Fibroblast of mammary gland (primary cell): ENCODE results near the gene IKZF4.
"Not testable (repeated sequence)": the region's sequence is repeated elsewhere in the genome, so short reads cannot be mapped to it uniquely, and the experiment has no call there.

Source experiments
- DNase-seq: peaks from one replicate; pipeline ENCODE4 v3.0.0-alpha.2; 2010; ENCODE audit warnings: low read depth
- H3K4me3 ChIP-seq: 2 replicates; pipeline ENCODE4 v1.5.1; 2011; ENCODE audit warnings: low read depth, mild to moderate bottlenecking, low read length, moderate library complexity; ENCODE audit not compliant: control insufficient read depth
- TF ChIP-seq, protein P1 (sequence below): conservative IDR thresholded peaks from 2 replicates; pipeline ENCODE4 v1.5.1; 2011; ENCODE audit warnings: low read depth, low read length, inconsistent platforms; ENCODE audit not compliant: control insufficient read depth, insufficient read depth

IKZF4 gene

GRCh38 chr12:56040963-56041551, 20.2 kb downstream of the IKZF4 start:
- TF ChIP-seq, protein P1, sequence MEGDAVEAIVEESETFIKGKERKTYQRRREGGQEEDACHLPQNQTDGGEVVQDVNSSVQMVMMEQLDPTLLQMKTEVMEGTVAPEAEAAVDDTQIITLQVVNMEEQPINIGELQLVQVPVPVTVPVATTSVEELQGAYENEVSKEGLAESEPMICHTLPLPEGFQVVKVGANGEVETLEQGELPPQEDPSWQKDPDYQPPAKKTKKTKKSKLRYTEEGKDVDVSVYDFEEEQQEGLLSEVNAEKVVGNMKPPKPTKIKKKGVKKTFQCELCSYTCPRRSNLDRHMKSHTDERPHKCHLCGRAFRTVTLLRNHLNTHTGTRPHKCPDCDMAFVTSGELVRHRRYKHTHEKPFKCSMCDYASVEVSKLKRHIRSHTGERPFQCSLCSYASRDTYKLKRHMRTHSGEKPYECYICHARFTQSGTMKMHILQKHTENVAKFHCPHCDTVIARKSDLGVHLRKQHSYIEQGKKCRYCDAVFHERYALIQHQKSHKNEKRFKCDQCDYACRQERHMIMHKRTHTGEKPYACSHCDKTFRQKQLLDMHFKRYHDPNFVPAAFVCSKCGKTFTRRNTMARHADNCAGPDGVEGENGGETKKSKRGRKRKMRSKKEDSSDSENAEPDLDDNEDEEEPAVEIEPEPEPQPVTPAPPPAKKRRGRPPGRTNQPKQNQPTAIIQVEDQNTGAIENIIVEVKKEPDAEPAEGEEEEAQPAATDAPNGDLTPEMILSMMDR: no peak
- no peak for DNase-seq
- peak overlapping the region; percentile 99 for H3K4me3 ChIP-seq

DNA sequence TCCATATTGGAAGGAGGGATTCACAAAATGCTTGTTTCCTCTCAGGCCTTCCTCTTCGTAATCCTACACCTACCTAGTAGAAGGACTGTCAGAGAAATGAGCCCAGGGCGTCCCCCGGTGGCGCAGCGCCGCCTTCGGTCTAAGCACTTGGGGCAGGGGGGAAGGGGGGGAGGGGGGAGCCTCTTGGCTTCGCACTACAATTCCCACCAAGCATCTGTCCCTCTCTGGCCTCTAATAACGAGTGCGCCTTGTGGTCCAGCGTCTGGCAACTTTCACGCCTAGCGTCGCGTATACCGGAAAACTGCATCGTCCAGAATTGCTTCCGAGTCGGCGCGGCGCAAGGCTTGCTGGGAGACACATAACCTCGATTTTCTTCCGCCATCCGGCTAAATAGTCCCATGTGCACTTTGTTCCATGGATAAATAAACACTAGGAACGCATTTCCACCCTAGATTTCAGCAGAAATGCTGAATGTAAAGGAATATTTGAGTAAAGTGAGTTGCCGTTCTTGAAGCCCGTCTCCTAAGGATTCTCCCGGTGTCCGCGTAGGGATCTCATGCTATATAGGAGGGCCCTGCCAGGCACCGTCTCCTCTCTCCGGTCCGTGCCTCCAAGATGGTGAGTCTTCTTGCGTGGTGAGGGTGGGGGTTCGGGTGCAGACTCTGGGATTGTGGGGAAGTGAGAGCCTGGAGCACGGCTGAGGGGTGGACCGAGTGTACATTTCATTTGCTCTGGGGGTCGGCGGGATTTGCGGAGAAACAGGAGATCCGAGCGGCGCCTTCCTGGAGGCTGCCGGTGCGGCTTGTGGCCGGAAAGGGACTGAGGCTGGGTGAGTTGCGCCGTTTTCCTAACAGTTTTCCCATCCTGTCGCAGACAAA, 20.9 kb downstream of the IKZF4 start, which contains the start of gene RPS26:
Gene RPS26, plus strand, starts transcription at position 367 of the 878 bp plus-strand sequence. Its CDS starts 249 bp downstream, at position 616.
- H3K4me3 ChIP-seq: peak within 1 kb of the TSS; percentile 99
- TF ChIP-seq, protein P1: peak; percentile 37
- peak; percentile 100 for DNase-seq

GRCh38 chr12:56042430-56042813, 21.6 kb downstream of the IKZF4 start:
- not testable (repeated sequence) for DNase-seq
- peak overlapping the region; percentile 99 for H3K4me3 ChIP-seq

GRCh38 chr12:56042843-56043242, 22.0 kb downstream of the IKZF4 start:
- DNase-seq: no peak
- TF ChIP-seq, protein P1: no peak
- H3K4me3 ChIP-seq: peak overlapping the region; percentile 99

DNA sequence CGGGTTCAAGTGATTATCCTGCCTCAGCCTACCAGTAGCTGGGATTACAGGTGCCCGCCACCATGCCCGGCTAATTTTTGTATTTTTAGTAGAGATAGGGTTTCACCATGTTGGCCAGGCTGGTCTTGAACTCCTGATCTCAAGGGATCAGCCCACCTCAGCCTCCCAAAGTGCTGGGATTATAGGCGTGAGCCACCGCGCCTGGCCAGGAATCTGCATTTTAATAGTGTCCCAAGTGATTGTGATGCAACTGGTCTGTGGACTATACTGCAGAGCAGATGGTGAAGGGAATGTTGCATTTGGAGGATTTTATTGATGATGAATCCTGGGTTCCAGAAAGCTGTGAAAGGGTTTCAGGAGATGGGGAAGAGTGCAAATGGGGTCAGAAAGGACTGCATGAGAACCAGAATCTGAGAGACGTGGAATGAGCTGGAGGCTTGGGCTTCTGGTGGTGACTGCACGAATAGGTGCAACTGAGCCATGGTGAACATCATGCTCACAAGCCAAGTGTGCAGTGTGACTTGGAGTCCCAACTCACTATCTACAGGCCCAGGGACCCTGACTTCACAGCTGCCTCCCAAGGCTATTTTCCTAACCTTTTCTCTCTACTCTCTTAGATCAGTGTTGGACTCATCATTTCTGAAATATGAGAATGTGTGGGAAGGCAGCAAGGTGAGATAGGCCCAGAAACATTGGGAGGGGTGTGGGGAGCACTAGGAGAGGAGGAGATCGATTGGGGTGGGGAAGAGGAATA, 25.4 kb downstream of the IKZF4 start:
- no peak for DNase-seq
- no peak overlapping the region for H3K4me3 ChIP-seq
- TF ChIP-seq, protein P1: no peak

GRCh38 chr12:56053407-56053893, 32.6 kb downstream of the IKZF4 start:
- TF ChIP-seq, protein P1: no peak
- no peak overlapping the region for H3K4me3 ChIP-seq
- DNase-seq: no peak

DNA sequence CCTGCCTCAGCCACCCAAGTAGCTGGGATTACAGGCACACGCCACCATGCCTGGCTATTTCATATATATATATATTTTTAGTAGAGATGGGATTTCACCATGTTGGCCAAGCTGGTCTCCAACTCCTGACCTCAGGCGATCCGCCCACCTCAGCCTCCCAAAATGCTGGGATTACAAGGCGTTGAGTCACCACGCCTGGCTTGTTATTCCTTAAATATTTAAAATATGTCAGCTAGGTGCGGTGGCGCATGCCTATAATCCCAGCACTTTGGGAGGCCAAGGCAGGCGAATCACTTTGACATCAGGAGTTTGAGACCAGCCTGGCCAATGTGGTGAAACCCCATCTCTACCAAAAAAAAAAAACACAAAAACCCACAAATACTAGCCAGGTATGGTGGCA, 39.1 kb downstream of the IKZF4 start:
- not testable (repeated sequence) for H3K4me3 ChIP-seq
- peak; percentile 39 for DNase-seq
